Central memory CD8-positive, alpha-beta T cell (primary cell): ENCODE data around the gene GTF2A1.
A peak's percentile ranks its signal among the peaks of the same experiment; 100 is the strongest.

ENCODE experiments used
- ATAC-seq: fragments of 150-1000 bp; cut with Tn5 transposase; replicated peaks from 2 replicates; pipeline ENCODE4 v1.10.0; 2022; ENCODE audit warnings: mild to moderate bottlenecking, moderate FRiP score, moderate number of reproducible peaks; ENCODE audit not compliant: poor library complexity, severe bottlenecking; ENCODE audit errors: extremely low read depth
- DNase-seq, 2 donors: peaks; one replicate each; pipeline ENCODE4 v3.0.0; 2021; ENCODE audit warnings: low spot score in 2 of 2
- H3K27ac Mint-ChIP-seq: one replicate; pipeline ENCODE4 v1.8.0; 2022; ENCODE audit warnings: low read depth, mild to moderate bottlenecking, moderate library complexity, mixed read lengths
- H3K27me3 Mint-ChIP-seq: one replicate; pipeline ENCODE4 v1.8.0; 2022; ENCODE audit warnings: mixed read lengths
- H3K36me3 Mint-ChIP-seq: one replicate; pipeline ENCODE4 v1.8.0; 2022; ENCODE audit warnings: mild to moderate bottlenecking, moderate library complexity, mixed read lengths; ENCODE audit not compliant: insufficient read depth
- H3K4me1 Mint-ChIP-seq: one replicate; pipeline ENCODE4 v1.8.0; 2022; ENCODE audit warnings: mixed read lengths
- H3K4me3 Mint-ChIP-seq: one replicate; pipeline ENCODE4 v1.8.0; 2022; ENCODE audit warnings: mild to moderate bottlenecking, moderate library complexity, mixed read lengths
- H3K9me3 Mint-ChIP-seq: one replicate; pipeline ENCODE4 v1.8.0; 2022; ENCODE audit warnings: mixed read lengths

The GTF2A1 gene

DNA sequence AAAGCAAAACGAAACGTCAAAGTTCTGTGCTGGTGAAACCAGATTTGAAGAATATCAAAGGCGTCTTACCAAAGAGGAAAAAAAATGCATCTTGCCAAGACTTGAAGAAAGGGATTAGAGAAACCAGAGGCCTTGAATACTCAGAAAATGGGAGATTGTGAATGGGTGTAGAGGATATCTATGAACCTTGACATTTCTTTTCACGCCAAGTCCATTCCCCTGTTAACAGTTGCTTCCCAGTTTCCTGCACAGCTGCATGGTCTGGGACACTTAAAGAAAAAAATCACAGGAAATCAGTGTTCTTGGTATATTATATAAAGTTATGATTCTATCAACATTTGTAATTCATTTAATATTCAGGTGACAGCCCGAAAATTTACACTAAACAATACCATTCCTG is 1.4 kb upstream of the GTF2A1 start:
- no peak for ATAC-seq
- Mint-ChIP-seq H3K9me3 (no peaks in the 10 kb centered on the region), H3K27ac (peak overlapping the region; percentile 100), H3K36me3 (peaks cover 24% of the 10 kb centered on the region), H3K4me3 (peak overlapping the region; percentile 98), H3K4me1 (peaks cover 15% of the 10 kb centered on the region), H3K27me3 (no peaks in the 10 kb centered on the region)
- DNase-seq, result no peak

DNA sequence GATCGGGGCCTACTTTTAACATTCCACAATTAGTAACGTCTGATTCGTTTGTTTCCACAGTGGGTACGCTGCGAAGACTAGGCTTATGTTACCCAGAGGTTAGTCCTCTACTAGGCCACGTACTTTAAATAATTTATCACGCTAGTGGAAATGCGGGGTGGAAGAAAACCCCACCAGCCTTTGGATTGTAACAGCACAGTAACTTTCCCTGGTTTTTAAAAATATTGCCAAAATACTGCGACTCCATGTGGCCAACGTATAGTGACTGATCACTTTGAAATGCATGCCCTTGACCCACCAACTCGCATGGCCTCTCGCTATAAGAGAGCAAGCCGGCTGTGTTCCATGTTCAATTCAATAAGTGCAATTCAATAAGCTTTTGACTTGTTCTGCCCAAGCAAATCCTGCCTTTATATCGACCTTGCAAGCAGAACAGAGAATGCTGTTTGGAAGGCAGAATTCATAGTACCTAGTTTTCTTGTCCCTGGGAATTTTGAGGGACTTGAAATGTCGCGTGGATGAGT is 882 bp upstream of the GTF2A1 start:
- Mint-ChIP-seq H3K4me3 (peak overlapping the region; percentile 98), H3K27me3 (no peaks in the 10 kb centered on the region), H3K4me1 (peaks cover 19% of the 10 kb centered on the region), H3K36me3 (peaks cover 26% of the 10 kb centered on the region), H3K27ac (peak overlapping the region; percentile 100), H3K9me3 (no peaks in the 10 kb centered on the region)
- DNase-seq, result no peak
- ATAC-seq, result no peak

DNA sequence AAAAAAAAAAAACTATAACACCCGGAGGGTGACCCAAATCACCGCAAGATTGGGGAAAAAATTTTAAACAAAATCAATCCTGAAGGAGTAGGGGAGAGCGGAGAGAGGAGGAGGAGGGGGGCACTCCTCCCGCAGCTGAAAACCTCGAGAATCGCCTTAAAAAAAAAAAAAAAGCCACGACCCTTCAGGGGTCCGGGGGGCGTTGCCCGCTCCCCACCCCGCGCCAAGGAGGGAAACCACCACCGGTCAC is 254 bp downstream of the GTF2A1 start:
- Mint-ChIP-seq H3K36me3 (peaks cover 36% of the 10 kb centered on the region), H3K27me3 (no peaks in the 10 kb centered on the region), H3K4me3 (peak overlapping the region; percentile 98), H3K27ac (peak overlapping the region; percentile 100), H3K4me1 (peaks cover 30% of the 10 kb centered on the region), H3K9me3 (no peaks in the 10 kb centered on the region)
- ATAC-seq (no peak), DNase-seq (no peak)

DNA sequence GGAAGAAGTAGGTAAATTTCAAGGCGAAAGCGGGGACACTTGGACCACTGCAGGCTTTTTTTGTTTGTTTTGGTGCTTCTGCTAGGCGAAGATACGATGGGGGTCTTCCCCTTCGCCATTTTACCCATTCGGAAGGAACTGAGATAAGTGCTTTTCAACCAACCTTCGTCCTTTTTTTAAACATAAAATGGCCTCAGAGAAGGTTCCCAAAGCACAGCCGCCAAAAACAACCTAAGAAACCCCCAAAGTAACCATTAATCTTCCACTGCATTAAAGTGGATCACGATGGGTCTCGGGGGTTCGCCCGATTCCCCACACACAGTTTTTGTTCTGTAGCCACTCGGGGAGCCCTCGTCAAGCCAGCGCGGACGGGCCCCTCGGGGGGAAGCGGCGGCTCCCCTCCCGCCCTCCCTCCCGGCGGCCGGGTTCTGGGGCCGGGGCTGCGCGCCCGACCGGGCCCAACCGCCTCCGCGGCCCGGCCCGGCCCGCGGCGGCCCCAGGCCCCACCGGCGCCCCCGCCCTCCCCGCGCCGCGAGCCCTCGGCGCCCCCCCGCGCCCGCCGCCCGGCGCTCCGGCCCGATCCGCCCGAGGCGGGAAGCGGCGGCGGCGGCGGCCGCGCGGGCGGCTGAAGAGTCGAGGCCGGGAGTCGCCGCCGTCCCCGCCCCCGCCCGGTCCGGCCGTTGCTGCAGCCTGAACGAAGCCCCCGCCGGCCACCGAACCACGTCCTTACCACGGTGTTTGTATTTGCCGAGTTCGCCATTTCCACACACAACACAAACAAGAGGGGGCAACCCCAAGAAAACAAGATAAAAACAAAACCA is 790 bp downstream of the GTF2A1 start:
- ATAC-seq, result peak; percentile 10
- peaks cover 40% of the 10 kb centered on the region for H3K36me3 Mint-ChIP-seq

DNA sequence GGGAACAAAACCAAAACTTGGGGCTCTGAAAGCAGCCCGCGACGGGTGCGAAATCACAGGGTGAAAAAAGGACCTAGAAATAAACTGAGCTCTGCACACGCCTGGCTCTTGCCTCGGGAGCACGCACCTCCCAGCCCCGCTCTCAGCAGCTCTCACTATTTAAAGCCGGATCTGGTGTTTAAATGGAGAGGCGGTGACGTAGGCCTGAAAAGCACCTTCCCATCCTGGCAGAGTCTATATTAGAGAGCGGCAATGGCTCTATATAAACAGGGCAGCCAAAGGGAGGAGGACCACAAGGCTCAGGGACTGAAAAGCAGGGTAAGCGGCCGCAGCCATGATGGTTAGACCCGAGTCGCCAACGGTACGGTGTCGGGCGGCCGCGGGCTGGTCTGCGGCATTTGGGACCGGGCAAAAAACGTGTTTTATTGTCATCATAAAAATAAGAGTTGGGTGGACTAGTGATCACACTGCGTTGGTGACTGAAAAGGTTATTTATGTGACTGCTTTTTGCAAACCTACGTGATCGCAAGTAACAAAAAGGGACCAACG is 1.5 kb downstream of the GTF2A1 start:
- H3K4me3 Mint-ChIP-seq, result peak overlapping the region; percentile 98
- ATAC-seq (peak; percentile 71), DNase-seq (peak; percentile 84 to 90)
- H3K27ac Mint-ChIP-seq, result peak overlapping the region; percentile 100
- peaks cover 44% of the 10 kb centered on the region for H3K36me3 Mint-ChIP-seq
- H3K27me3 Mint-ChIP-seq, result no peaks in the 10 kb centered on the region
- peaks cover 30% of the 10 kb centered on the region for H3K4me1 Mint-ChIP-seq
- no peaks in the 10 kb centered on the region for H3K9me3 Mint-ChIP-seq

More for the DNA sequence above, 790 bp downstream of the GTF2A1 start:
- Mint-ChIP-seq H3K9me3 (no peaks in the 10 kb centered on the region), H3K4me3 (peak overlapping the region; percentile 98), H3K27me3 (no peaks in the 10 kb centered on the region), H3K4me1 (peaks cover 30% of the 10 kb centered on the region), H3K27ac (peak overlapping the region; percentile 100)
- DNase-seq, result peak; percentile 40 to 45

DNA sequence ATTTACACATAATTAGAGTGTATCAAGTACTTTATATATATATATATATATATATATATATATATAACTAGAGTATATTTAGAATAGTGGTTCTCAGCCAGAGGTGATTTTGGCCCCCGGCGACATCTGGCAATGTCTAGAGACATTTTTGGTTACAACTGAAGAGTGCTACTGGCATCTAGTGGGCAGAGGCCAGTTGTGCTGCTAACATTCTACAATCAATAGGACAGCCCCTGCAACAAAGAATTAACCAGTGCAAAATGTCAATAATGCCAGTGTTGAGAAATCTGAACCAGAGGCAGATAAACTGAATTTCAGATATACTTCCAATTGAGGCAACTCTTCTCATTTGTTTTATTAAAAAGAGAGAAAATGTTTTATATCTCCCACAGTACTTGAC is 8.9 kb downstream of the GTF2A1 start:
- Mint-ChIP-seq H3K36me3 (peaks cover 43% of the 10 kb centered on the region), H3K4me1 (peaks cover 46% of the 10 kb centered on the region), H3K27ac (no peak overlapping the region), H3K9me3 (no peaks in the 10 kb centered on the region), H3K27me3 (no peaks in the 10 kb centered on the region), H3K4me3 (no peak overlapping the region)
- DNase-seq (peak in 1 of 2 donors; percentile 30), ATAC-seq (no peak)

DNA sequence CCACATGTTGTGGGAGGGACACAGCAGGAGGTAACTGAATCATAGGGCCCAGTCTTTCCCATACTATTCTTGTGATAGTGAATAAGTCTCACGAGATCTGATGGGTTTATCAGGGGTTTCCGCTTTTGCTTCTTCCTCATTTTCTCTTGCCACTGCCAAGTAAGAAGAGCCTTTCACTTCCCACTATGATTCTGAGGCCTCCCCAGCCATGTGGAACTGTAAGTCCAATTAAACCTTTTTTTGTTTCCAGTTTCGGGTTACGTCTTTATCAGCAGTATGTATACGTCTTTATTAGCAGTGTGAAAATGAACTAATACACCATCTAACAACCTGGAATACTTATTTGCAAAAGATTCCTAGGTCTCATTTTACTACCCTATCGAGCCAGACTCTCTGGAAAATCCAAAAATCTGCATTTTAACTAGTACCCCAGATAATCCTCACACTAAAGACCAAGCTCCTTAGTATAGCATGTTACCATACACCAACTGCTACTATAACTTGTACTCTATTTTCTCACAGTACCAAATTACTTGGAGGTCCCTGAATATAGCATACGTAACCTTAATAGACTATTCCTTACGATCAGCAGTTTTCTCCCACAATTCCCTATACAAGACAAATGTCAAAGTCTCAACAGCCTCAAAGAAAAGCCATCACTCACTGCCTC is 11.5 kb downstream of the GTF2A1 start:
- ATAC-seq (no peak), DNase-seq (no peak)
- no peak overlapping the region for H3K27ac Mint-ChIP-seq
- no peaks in the 10 kb centered on the region for H3K27me3 Mint-ChIP-seq
- H3K9me3 Mint-ChIP-seq, result no peaks in the 10 kb centered on the region
- peaks cover 51% of the 10 kb centered on the region for H3K4me1 Mint-ChIP-seq
- peaks cover 33% of the 10 kb centered on the region for H3K36me3 Mint-ChIP-seq
- H3K4me3 Mint-ChIP-seq, result no peak overlapping the region

DNA sequence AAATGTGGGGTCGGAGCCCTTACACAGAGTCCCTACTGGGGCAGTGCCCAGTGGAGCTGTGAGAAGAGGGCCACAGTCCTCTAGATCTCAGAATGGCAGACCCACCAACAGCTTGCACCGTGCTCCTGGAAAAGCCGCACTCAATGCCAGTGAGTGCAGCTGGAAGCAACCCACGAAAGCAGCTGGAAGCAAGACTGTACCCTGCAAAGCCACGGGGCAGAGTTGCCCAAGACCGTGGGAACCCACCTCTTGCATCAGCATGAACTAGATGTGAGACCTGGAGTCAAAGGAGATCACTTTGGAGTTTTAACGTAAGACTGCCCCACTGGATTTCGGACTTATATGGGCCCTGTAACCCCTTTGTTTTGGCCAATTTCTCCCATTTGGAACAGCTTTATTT is 12.3 kb downstream of the GTF2A1 start:
- no peak overlapping the region for H3K4me3 Mint-ChIP-seq

DNA sequence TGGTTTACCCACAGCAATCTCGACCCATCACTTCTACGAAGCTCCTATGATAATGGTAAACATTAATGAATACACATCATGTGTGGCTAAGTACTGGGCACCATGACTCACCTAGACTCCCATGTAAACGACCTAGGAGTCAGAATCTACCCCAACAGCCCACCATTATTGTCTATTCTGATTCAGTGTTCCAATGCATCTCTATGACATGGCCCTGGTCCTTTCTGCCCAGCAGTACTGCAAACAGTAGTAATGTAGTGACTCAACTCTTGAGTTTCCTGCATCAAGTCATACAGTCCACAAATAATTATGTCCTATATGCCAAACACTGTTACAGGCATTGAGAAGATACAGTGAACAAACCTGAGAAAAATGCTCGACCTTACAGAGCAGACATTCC is 14.6 kb downstream of the GTF2A1 start:
- Mint-ChIP-seq H3K36me3 (peaks cover 40% of the 10 kb centered on the region), H3K27me3 (no peaks in the 10 kb centered on the region)
- no peak for ATAC-seq

More for the DNA sequence above, 12.3 kb downstream of the GTF2A1 start:
- peaks cover 29% of the 10 kb centered on the region for H3K36me3 Mint-ChIP-seq
- H3K9me3 Mint-ChIP-seq, result no peaks in the 10 kb centered on the region
- no peak overlapping the region for H3K27ac Mint-ChIP-seq
- ATAC-seq (no peak), DNase-seq (no peak)
- H3K4me1 Mint-ChIP-seq, result peaks cover 51% of the 10 kb centered on the region
- no peaks in the 10 kb centered on the region for H3K27me3 Mint-ChIP-seq

DNA sequence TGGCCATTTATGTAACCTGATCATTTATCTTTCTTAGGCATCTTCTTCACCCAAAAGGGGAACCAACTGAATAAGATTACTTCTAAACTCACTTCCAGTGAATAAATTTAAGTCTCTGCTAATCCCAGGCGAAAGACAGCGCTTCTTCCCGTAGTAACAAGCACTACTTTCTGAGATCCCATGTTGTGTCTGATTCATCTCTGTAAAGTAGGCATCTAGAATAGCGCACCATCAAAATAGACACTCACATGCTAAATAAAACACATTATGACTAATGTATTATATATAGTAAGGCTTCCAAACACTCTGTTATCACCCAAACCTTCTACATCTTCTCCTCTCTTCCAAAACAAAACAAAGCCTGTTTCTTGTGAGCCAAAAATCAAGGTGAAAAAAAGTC is 15.1 kb downstream of the GTF2A1 start:
- peaks cover 40% of the 10 kb centered on the region for H3K36me3 Mint-ChIP-seq
- peak overlapping the region; percentile 56 for H3K27ac Mint-ChIP-seq
- H3K9me3 Mint-ChIP-seq, result no peaks in the 10 kb centered on the region
- H3K4me1 Mint-ChIP-seq, result peaks cover 38% of the 10 kb centered on the region
- no peak overlapping the region for H3K4me3 Mint-ChIP-seq
- ATAC-seq, result no peak
- no peak for DNase-seq
- H3K27me3 Mint-ChIP-seq, result no peaks in the 10 kb centered on the region

More for the DNA sequence above, 14.6 kb downstream of the GTF2A1 start:
- DNase-seq, result no peak
- no peaks in the 10 kb centered on the region for H3K9me3 Mint-ChIP-seq
- no peak overlapping the region for H3K4me3 Mint-ChIP-seq
- H3K27ac Mint-ChIP-seq, result peak overlapping the region; percentile 56
- peaks cover 40% of the 10 kb centered on the region for H3K4me1 Mint-ChIP-seq

DNA sequence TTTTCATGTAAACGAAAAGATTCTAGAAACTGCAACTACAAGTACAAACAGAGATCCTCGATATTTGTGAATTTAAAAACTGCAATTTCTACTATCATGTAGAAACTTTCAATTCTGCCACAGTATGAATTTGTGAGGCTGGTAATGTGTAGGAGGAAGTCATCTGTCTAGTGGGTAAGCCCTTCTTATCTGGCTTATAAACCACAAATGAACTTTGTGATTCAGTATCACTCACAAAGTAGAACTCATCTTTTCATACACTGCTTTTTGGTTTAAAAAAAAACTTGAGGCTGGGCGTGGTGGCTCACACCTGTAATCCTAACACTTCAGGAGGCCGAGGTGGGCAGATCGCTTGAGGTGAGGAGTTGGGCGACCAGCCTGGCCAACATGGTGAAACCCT is 20.7 kb downstream of the GTF2A1 start:
- DNase-seq, result no peak
- Mint-ChIP-seq H3K4me1 (peaks cover 13% of the 10 kb centered on the region), H3K27ac (peak overlapping the region; percentile 76)

DNA sequence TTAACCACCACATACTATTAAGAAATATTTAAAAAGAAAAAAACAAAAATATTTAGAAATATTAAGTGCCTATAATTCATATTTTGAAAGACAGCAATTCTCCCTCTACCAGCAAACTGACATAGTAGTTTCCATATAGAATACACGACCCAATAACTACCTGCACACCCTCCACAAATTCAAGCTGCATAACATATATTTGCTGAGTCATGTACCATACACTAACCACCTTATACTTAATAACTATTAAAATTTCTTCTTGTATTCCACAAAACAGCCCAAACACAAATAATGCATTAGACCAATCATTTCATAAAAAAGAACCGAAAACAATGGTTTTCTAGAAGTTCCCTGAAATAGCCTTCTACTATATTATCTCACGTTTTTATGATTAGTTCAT is 21.7 kb downstream of the GTF2A1 start:
- no peak overlapping the region for H3K4me3 Mint-ChIP-seq
- peak overlapping the region; percentile 19 for H3K27ac Mint-ChIP-seq
- H3K9me3 Mint-ChIP-seq, result no peaks in the 10 kb centered on the region
- no peak for DNase-seq
- H3K36me3 Mint-ChIP-seq, result peaks cover 52% of the 10 kb centered on the region
- no peak for ATAC-seq
- H3K4me1 Mint-ChIP-seq, result peaks cover 15% of the 10 kb centered on the region
- H3K27me3 Mint-ChIP-seq, result no peaks in the 10 kb centered on the region

More for the DNA sequence above, 20.7 kb downstream of the GTF2A1 start:
- Mint-ChIP-seq H3K27me3 (no peaks in the 10 kb centered on the region), H3K9me3 (no peaks in the 10 kb centered on the region), H3K4me3 (no peak overlapping the region), H3K36me3 (peaks cover 47% of the 10 kb centered on the region)
- ATAC-seq, result peak; percentile 89

DNA sequence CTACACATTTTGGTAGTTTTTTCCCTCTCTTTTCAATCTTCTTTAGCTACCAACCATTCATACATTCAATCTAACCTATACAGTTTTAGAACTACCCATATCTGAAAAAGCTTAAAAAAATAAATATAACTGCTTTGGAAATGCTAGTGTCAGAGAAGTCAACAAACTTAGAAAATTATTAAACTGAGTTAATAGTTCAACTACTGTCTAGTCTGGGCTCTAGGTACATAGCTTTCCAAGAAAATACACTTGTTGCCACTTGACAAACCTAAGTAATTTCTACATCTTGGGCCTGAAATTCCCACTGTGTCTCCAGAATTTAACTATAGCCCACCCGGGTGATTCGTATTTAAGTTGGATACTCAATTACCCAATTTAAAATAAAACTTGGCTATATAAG is 22.1 kb downstream of the GTF2A1 start:
- peaks cover 19% of the 10 kb centered on the region for H3K4me1 Mint-ChIP-seq
- H3K27me3 Mint-ChIP-seq, result no peaks in the 10 kb centered on the region
- peak overlapping the region; percentile 19 for H3K27ac Mint-ChIP-seq
- ATAC-seq, result no peak
- DNase-seq, result no peak
- H3K9me3 Mint-ChIP-seq, result no peaks in the 10 kb centered on the region
- peaks cover 51% of the 10 kb centered on the region for H3K36me3 Mint-ChIP-seq
- no peak overlapping the region for H3K4me3 Mint-ChIP-seq
